Epithelial cell of esophagus (primary cell): ENCODE results near the gene NEURL1.

Source experiments
- DNase-seq: peaks from one replicate; pipeline ENCODE4 v3.0.0; 2010; ENCODE audit warnings: low read depth
- H3K4me3 ChIP-seq: 2 replicates; pipeline ENCODE4 v1.5.1; 2011; ENCODE audit warnings: mild to moderate bottlenecking, low read length, control low read depth
- CTCF ChIP-seq: IDR thresholded peaks from 2 replicates; pipeline ENCODE4 v1.5.1; 2011; ENCODE audit warnings: low read depth, mild to moderate bottlenecking, low read length, control low read depth, inconsistent platforms; ENCODE audit not compliant: insufficient read depth; ENCODE audit errors: missing control alignments

NEURL1 gene

GRCh38 chr10:103547391-103547946, 54.0 kb downstream of the NEURL1 start:
- no peak overlapping the region for H3K4me3 ChIP-seq
- no peak for TF ChIP-seq CTCF
- no peak for DNase-seq

GRCh38 chr10:103548006-103548405, 54.5 kb downstream of the NEURL1 start:
- H3K4me3 ChIP-seq, result no peak overlapping the region
- DNase-seq, result no peak
- no peak for TF ChIP-seq CTCF

- H3K4me3 ChIP-seq, result no peak overlapping the region
- no peak for TF ChIP-seq CTCF
- DNase-seq, result no peak
These were observed 55.3 kb downstream of the NEURL1 start for GRCh38 chr10:103548581-103549348.

- no peak overlapping the region for H3K4me3 ChIP-seq
- TF ChIP-seq CTCF, result no peak
- no peak for DNase-seq
These were observed 55.8 kb downstream of the NEURL1 start for GRCh38 chr10:103549349-103549685.

- no peak for TF ChIP-seq CTCF
These were observed 56.7 kb downstream of the NEURL1 start for GRCh38 chr10:103550229-103550628.

GRCh38 chr10:103551619-103552602, 58.4 kb downstream of the NEURL1 start:
- TF ChIP-seq CTCF, result no peak
- DNase-seq, result no peak
- H3K4me3 ChIP-seq, result no peak overlapping the region

More at GRCh38 chr10:103550229-103550628, 56.7 kb downstream of the NEURL1 start:
- no peak for DNase-seq
- H3K4me3 ChIP-seq, result no peak overlapping the region
